NCI-H2171 (cell line): Measurements from ENCODE around the gene ANKRD40.

ENCODE experiments used
- DNase-seq: peaks from one replicate; lab custom pipeline; 2025; lab: John Stamatoyannopoulos, UW

Gene ANKRD40

DNA sequence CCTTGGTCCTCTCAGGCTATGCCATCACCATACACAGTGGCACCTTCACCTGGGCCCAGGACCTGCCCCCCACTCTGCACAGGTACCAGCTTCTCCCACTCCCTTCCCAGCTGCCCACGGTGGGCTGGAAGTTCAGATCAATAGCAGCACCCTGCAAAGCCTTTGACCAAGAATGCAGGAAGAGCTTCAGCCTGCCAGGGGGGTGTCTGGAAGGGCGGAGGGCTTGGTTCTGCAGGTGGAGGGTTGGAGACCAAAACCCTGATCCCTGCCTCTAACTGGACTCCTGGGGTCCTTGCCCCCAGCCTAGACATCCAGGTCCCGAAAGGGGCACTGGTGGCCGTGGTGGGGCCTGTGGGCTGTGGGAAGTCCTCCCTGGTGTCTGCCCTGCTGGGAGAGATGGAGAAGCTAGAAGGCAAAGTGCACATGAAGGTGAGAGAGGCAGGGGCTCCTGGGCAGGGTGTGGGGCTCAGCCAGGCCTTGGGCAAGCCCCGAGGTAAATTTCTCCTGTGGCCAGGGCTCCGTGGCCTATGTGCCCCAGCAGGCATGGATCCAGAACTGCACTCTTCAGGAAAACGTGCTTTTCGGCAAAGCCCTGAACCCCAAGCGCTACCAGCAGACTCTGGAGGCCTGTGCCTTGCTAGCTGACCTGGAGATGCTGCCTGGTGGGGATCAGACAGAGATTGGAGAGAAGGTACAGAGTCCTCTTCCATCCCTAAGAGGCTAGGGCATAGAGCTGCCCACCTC lies 38.7 kb downstream of the ANKRD40 start:
- no peak for DNase-seq

DNA sequence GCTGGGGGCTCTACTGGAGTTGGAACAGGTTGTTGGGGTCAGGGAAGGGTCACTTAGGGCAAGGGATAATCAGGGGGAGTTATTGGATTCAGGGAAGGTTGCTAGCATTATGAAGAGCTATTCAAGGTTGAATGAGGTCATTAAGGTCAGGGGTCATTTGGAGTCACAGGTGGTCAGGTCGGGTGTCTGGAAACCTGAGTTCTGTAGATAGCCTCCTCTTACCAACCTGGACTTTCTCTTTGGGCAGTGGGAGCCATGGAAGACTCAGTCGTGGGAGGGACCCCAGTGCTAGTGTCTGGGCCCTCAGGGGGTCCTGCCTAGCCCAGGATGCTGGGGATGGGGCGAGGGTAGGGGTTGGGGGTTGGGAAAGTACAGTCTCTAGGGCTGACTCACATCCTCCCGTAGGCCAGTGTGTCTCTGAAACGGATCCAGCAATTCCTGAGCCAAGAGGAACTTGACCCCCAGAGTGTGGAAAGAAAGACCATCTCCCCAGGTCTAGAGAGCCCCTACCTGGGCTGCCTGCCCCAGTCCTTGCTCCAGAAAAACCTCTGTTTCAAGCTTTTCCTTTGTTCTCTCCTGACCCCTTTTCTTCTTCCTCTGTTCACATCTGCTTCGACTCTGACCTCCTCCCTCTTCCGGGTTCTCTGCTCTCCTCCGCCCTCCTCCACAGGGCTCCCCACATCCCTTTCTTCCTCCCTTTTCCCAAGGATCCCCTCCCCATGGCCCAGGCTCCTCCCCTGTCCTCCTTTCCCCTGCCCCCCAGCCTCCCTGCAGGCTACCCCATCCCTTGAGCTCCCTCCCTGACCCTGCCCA lies 39.5 kb downstream of the ANKRD40 start:
- no peak for DNase-seq

DNA sequence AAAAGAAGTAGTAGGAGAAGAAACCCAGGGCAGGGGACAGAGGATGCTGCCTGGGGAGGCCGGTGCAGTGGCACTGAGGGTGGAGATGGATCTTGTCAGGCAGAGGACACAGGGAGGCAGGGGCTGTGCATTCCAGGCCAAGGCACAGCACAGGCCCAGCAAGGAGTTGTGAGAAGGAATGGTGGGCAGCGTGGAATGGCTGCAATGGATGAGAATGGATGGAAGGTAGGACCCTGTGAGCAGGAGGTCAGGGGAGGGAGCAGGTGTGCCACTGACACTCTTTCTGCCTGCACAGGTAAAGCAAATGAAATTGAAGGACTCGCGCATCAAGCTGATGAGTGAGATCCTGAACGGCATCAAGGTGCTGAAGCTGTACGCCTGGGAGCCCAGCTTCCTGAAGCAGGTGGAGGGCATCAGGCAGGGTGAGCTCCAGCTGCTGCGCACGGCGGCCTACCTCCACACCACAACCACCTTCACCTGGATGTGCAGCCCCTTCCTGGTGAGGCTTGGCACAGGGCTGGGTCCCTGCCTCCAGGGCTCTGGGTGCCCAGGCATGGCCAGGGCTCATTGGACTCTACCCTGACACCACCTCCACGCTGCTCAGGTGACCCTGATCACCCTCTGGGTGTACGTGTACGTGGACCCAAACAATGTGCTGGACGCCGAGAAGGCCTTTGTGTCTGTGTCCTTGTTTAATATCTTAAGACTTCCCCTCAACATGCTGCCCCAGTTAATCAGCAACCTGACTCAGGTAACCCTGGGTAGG lies 40.3 kb downstream of the ANKRD40 start:
- no peak for DNase-seq

DNA sequence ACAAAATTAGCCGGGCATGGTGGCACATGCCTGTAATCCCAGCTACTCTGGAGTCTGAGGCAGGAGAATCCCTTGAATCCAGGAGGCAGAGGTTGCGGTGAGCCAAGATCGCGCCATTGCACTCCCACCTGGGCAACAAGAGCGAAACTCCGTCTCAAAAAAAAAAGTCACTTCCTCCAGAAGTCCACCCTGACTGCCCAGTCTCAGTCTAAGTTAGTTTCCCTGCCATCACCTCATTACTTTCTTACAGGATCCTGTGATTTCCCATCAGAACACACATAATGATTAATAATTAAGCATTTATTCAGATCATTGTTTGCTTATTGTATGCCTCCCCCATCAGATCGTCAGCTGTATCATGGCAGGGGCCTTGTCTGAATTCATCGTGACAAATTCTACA lies 41.4 kb downstream of the ANKRD40 start:
- no peak for DNase-seq

DNA sequence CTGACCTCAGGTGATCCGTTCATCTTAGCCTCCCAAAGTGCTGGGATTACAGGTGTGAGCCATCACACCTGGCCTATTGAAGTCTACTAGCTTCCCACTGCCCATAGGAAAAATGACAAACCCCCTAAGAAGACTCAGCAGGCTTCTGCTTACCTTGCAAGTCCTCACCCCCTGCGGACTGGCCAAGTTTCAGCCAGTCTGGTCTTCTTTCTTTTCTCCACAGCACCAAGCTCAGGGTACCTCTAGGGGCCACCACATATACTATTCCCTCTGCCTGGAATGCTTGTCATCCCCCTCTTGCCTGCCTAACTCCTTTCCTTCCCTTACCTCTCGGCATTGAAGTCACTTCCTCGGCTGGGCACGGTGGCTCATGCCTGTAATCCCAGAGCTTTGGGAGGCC lies 41.9 kb downstream of the ANKRD40 start:
- DNase-seq = no peak

DNA sequence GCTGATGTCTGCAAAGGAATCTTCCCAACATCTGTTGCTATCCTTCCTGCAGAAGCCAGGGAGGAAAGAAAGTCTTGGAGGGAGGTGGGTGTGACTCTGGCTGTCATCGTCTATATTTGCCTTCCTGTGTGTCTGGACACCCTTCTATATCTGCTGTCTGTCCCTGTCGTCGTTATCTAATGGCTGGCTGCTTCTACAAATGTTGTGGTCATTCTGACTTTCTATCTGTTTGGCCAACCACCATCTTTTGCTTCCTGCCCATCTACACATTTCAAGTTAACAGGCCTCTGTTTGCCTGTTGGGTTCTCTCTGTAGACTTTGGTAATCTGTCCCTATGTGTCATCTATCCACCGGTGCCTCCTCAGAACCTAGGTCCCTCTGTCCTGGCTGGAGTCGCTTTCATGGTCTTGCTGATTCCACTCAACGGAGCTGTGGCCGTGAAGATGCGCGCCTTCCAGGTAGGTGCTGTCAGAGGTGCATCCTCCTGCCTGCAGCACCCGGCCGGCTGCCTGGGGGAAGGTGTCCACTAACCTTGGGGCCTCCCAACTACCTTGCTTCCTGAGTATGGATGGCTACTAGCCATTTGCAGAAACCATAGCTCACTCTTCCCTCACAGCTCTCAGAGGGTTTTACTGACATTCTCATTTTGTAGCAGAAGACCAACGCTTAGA lies 42.8 kb downstream of the ANKRD40 start:
- no peak for DNase-seq

DNA sequence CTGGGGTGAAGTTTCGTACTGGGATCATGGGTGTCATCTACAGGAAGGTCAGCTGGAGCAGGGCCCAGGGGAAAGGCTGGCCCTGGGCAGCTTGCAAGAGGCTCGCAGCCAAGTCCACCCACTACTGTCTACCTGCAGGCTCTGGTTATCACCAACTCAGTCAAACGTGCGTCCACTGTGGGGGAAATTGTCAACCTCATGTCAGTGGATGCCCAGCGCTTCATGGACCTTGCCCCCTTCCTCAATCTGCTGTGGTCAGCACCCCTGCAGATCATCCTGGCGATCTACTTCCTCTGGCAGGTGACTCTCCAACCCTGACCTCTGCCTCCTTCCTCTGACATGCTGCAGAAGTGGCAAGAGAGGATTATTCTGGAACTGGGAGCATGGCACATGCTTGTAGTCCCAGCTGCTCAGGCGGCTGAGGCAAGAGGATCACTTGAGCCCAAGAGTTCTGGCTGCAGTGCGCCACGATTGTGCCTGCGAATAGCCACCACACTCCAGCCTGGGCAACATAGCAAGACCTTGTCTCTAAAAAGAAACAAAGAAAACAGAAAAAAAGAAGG lies 43.8 kb downstream of the ANKRD40 start:
- DNase-seq = no peak

DNA sequence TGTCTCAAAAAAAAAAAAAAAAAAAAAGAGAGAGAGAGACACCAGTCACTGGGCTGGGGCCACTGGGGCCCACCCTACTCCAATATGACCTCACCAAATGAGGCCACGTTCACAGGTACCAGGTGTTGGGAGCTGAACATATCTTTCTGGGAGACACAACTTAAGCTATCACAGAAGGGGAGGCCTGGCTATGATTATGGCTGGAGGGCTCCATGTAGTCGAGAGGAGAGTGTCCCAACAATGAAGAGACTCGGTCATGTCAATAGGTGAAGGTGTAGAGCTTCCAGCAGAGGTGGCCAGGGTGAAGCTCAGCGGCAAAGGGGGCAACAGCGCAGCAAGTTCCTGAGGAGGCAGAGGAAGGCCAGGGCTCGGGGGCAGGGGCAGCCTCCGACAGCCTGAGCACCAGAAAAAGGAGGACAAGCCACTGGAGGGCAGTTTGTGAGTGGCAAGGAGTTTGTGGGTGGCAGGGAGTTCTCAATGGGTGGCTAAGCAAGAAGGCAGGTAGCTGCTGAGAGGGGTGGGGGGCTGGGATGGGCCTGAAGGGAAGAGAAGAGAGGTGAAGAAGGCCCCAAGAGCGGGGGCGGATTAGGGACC lies 45.0 kb downstream of the ANKRD40 start:
- no peak for DNase-seq

DNA sequence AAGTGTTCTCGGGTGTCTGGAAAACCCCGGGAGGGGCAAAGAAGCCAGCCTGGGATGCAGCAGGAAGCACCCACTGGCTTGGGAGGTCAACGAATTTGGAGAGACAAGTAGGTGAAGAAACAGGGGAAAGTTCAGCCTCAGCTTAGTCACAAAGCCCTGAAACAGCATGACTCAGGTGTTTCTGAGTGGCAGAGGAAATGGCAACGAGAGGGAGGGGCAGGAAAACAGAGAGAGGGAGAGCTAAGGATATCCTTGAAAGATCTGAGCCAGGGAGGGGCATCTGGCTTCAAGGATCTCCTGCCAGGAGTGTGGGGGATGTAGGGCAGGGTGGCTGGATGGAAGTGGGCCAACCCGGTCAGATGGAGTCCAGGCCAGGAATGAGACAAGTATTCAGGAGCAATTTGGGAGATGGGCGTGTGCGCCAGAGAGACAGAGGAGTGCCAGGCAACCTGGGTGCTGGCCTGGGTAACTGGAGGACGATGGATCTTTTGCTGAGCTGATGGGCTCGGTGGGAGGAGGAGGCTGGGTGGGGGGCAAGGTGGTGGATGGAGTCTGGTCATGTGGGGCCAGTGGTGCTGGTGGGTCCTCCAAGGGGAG lies 45.8 kb downstream of the ANKRD40 start:
- peak; percentile 66 for DNase-seq

DNA sequence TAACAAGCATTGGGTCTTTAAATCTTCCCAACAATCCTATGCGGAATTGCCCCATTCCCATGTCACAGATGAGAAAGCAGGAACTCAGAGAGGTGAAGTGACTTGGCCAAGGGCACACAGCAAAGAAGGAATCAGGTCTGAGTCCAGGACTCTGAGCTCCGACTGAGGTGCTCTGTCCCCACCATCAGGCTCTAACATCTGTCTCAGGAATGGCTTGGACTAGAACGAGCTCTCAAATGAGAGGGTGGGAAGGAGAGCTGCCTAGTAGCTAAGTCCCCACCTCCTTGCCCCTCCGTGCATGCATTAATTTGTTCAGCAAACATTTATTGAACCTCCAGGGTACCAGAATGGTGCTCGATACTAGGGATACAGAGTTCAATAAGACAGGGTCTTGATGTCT lies 46.4 kb downstream of the ANKRD40 start:
- no peak for DNase-seq

DNA sequence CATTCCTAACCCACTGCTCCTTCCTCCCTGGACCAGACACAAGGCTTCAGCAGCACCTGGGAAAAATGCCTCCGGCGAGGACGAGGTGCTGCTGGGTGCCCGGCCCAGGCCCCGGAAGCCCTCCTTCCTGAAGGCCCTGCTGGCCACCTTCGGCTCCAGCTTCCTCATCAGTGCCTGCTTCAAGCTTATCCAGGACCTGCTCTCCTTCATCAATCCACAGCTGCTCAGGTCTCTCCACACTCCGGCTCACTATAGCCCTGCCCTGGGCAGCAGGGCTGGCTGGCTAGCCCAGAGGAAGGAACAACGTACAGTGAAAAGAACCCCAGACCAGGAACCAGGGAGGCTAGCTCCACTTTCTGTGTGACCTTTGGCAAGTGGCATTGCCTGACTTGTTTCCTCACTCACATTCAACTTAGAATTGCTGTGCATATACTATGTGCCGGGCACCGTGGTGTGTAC lies 46.8 kb downstream of the ANKRD40 start:
- DNase-seq = no peak

DNA sequence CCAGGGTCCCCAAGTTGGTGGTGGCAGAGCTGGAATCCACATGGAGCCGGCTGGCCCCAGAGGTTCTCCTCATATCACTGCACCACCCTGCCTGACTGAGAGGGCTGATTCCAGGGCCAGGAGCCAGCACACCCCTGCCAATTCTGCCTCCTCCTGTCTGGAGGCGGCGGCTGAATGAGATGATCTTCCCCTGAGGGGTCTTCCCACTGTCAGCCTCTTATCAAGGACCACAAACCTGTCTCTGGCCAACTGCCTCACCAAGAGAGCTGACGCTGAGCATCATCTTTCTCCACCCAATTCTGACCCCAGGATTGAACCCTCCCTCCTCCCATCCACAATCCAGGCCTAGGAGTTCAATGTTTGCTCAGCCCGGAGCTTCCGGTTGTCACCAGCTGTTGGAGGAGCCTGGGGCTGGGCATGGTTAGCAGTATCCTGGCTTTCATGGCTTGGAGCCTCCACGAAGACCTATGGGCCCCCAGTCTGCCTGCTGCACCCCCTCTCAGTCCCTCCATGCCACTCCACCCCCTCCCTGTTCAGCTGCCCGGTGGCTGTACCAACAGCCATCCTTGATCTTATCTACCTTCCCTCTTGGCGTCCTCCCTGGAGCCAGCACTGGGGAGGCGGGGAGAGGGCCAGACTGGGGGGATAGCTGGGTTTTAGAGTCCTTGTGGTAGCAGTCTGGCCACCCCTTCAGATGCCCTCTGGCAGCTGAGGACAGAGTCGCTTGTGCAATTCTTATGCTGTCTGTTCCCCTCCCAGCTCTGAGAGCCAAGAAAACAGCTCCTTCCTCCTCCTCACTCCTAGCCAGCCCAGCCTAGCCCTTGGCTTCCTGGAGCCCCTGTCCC lies 47.5 kb downstream of the ANKRD40 start:
- DNase-seq = no peak

DNA sequence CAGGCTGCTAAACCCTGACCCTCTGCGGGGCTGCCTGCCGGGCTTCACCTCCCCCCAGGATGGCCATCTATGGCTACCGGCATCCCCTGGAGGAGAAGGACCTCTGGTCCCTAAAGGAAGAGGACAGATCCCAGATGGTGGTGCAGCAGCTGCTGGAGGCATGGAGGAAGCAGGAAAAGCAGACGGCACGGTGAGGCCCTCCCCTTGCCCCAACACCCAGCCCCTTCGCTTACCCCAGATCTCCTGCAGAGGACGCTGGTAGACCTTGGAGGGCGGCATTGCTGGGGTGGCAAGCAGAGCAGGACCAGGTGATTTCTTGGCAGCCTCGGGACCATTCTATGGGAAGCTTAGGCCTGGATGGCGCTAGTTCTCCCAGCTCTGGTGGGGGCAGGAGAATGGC lies 48.5 kb downstream of the ANKRD40 start:
- no peak for DNase-seq

DNA sequence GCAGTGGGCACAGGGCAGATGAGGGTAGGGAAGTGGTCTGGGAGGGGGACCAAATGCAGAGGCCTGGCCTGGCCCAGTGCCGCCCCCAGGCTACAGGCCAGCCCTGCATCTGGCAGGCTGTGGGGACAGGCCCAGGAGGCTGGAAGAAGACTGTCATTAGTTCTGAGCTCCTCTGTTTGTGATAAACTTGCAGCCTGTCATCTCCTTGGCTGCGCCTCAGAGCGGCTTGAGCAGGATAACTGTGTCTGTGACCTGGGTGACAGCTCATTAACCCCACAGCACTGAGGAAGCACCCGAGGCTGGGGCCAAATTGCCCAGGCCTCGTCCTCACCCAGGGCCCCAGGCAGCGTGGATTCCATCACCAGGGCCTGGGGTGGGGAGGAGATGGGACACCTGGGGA lies 49.1 kb downstream of the ANKRD40 start:
- DNase-seq = no peak

DNA sequence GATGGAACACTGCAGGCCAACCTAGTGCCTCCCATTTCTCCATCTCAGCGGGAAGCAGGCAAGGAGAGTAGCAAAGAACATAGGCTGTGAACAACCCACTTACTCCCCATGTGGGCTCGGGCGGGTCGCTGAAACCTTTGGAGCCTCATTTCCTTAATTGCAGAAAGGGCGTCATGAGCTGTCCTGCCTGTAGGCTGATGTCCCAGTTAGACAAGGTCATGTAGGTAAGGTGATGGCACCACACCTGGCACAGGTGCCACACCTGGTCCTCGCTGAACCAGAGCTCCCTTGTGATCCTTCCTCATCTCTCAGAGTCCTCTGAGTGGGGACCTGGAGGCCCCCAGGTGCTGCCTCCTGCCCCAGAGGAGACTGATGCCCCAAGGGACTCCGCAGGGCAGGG lies 50.1 kb downstream of the ANKRD40 start:
- DNase-seq = no peak

DNA sequence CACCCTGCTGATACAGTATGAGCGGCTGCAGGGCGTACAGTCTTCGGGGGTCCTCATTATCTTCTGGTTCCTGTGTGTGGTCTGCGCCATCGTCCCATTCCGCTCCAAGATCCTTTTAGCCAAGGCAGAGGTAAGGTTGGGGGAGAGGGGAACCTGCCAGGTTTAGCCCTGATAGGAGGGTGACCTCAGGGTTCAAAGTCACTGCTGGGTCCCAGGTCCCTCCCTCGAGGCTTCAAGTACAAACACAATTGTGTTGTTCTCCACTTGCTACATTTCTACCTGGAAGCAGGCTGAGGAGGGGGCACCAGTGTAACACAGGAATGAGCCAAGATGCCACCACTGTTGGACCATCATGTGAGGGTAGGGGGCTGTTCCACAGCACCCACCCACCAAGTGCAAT lies 50.7 kb downstream of the ANKRD40 start:
- no peak for DNase-seq

DNA sequence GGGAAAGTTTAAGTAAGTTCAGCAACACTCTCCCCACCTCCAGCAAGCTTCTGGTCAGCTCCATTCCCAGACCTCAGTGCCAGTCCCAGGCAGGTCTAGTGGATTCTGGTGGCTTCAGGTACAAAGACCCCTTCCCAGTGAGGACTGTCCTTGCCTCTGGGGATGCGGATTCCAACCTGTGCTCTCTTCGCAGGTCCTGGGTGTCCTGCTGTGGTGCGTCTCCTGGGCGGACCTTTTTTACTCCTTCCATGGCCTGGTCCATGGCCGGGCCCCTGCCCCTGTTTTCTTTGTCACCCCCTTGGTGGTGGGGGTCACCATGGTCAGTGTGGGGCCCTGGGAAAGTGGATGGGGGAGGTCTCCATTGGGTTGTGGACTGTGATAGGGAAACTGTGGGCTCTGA lies 51.2 kb downstream of the ANKRD40 start:
- DNase-seq = no peak

DNA sequence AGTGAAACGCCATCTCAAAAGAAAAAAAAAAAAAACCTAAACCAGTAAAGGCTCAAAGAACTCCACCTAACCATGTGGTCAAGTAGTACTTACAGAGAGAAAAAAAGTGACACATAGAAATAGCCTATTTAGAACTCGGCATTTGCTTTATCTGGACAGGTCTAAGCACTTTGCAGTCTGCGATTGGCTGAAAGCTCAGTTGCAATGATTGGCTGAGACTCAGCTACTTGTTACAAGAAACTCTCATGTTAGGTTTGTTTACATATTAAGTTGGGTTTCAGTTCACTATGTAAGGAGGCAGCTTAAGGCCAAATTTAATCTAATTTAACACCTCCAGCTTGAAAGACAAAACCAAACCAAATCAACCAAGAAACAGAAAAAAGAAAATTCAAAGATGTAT lies 54.0 kb downstream of the ANKRD40 start:
- no peak for DNase-seq

DNA sequence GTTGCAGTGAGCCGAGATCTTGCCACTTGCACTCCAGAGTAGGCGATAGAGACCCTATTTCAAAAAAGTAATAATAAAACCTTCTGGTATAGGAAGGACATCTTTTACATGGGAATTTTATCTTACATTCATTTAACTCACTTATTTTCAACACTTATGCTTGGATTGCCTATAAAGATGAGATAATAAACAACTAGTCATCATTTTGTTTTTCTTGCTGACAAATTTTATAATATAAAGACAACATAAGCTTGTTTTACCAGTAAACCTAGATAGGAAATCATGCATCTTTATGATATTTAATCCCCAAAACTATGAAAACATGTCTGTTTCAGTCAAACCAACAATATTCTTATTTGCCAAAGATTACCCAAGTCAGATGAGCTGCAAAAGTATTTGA lies 56.1 kb downstream of the ANKRD40 start:
- no peak for DNase-seq
